ENCODE measurements around the gene MAD1L1.
"Not testable (repeated sequence)": the region's sequence is repeated elsewhere in the genome, so short reads cannot be mapped to it uniquely, and the experiment has no call there.

MAD1L1 gene

DNA sequence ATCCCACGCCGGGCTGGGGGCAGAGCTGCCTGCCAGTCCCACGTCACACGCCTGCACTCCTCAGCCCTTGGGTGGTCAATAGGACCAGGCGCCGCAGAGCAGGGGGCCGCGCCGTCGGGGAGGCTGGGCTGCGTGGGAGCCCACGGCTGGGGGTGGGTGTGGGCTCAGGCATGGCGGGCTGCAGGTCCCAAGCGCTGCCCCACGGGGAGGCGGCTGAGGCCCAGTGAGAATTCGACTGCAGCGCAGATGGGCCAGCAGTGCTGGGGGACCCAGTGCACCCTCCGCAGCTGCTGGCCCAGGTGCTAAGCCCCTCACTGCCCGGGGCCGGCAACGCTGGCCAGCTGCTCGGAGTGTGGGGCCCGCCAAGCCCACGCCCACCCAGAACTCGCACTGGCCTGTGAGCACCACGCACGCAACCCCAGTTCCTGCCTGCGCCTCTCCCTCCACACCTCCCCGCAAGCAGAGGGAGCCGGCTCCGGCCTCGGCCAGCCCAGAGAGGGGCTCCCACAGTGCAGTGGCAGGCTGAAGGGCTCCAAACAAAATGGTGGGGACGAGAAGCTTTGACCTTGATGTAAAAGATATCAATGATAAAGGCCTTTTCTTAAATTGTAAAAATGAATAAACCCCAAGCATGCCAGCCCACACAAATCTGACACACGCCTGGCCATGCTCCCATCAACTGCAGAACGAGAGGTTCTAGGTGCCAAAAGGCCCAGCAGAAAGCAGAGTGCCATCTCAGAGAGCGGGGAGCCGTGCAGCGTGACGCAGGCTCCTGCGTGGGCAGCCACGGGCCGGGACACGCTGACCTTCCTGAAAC, 255.5 kb downstream of the MAD1L1 start:
- DNase-seq = no peak

DNA sequence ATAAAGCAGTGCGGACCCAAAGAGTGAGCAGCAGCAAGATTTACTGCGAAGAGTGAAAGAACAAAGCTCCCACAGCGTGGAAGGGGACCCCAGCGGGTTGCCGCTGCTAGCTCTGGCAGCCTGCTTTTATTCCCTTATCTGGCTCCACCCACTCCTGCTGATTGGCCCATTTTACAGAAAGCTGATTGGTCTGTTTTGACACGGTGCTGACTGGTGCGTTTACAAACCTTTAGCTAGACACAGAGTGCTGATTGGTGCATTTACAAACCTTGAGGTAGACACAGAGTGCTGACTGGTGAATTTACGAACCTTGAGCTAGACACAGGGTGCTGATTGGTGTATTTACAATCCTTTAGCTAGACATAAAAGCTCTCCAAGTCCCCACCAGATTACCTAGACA, 256.2 kb downstream of the MAD1L1 start:
- DNase-seq = not testable (repeated sequence)

DNA sequence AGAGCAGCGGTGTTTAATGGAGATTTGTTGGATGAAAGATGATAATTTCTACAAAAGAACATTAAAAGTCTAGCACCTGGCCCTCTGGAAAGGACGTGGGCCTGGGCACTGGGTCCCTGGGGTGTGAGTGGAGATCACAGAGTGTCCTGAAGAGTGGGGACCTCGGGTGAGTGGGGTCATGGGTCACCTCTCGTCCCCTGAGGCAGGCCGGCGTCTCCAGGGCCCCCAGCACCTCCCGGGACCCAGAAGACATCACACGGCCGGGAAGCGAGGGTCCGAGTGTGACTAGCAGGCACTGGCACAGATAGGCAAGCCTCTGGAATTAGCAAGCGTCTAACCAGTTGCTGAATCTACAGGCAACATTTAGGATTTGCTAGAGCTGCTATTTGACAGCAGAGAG, 257.2 kb downstream of the MAD1L1 start:
- no peak for DNase-seq

DNA sequence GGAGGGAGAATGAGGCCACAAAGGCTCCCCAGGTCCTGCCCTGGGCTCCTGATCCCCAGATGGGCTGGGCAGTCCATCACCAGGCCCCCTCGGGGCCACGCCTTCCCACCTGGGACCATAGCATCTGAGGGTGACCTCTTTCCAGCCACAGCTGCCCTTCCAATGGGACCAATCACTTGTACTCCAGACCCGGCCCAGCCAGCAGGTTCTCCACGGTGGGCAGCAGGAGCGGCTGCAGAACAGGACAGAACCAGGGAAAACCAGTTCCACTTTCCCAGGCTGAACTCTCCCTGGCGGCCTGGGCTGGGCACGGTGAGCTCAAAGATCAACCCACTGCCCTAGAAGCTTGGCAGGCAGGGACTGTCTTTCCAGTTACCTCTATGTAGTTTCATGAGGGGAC, 257.6 kb downstream of the MAD1L1 start:
- DNase-seq = no peak

DNA sequence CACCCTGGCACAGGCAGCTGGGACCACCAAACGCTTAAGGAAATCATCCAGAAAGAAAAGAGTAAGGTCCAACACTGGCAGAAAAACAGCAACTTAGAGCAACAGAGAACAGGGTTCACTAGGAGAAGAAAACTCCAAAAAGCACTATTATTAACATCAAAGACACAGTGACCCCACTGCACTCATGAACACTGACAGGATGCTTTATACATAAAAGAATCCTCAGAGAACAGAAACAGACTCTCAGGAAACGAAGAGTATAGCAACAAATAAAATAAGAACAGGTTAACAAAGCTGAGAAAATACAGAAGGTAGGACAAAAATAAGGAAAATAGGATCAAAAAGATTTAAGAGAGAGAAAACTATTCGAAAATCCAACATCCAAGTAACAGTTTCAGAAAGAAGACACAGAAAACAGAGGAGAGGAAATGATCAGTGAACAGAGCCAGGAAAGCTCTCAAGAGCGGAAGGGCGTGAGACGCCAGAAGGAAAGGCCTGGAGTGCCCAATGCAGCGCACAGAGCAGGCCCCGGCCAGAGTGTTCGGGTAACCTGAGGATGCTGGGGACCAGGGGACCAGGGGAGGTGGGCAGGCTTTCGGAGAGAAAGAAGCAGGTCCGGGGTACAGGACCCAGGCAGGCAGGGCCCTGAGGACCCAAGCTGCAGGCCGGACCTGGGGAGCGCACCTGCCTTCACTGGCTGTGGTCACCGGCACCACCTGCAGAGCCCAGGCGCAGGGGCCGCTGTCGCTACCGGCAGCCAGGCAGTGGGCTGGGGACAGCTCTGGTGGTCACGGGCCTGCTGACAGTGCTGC, 258.2 kb downstream of the MAD1L1 start:
- DNase-seq = no peak

DNA sequence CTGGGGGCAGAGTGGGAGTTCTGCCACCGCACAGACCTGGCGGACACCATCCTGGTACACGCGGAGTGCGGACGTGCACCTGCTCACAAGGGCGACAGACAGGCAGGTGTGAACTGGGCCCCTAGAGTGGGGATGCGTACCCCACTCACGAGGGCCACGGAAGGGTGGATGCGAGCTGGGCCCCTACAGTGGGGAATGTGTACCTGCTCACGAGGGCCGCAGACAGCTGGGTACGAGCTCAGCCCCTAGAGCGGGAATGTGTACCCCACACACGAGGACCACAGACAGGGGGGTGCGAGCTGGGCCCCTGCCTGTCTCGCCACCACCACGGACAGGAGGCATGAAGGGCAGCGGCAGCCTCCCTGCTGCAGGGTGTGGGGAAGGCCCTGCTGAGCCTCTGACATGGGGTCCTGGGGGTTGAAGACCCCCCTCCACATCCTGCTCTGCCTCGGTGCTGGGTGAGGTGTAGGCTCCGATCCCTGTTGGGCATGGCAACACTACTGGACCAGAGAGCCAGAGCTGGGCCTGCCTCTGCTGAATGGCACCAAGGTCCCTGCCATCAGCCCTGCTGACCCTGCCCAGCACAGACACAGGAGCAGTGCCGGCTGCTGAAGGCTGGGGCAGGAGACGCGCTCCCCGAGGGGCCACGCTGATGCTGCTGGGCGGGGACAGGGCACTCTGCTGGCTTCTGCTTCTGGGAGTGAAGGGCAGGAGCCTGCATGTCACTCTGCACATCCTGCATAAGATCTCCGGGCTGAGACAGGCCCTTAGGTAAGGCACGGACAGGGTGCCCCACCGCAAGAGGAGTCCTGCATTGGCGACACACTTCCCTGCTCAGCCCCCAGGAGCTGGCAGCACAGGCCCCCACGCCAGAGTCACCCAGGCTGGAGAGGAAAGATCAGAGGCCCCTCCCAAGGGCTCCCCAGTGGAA, 259.2 kb downstream of the MAD1L1 start:
- DNase-seq = no peak

DNA sequence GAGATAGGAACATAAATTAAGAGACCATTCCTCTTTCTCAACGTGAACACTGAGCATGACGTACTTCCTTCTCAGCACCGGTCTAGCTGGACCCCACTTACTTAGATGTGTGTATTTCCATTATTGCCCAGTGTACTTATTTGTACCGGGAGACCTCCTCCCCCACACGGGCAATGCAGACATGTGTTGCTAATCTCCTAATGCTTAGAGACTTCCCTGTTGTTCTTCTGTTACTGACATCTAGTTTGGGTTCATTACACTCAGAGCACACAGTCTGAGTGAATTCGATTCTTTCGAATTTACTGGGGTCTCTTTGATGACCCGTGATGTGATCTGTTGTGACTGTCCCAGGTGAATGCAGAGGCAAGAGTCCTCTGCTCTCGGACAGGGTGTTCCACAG, 260.0 kb downstream of the MAD1L1 start:
- no peak for DNase-seq

DNA sequence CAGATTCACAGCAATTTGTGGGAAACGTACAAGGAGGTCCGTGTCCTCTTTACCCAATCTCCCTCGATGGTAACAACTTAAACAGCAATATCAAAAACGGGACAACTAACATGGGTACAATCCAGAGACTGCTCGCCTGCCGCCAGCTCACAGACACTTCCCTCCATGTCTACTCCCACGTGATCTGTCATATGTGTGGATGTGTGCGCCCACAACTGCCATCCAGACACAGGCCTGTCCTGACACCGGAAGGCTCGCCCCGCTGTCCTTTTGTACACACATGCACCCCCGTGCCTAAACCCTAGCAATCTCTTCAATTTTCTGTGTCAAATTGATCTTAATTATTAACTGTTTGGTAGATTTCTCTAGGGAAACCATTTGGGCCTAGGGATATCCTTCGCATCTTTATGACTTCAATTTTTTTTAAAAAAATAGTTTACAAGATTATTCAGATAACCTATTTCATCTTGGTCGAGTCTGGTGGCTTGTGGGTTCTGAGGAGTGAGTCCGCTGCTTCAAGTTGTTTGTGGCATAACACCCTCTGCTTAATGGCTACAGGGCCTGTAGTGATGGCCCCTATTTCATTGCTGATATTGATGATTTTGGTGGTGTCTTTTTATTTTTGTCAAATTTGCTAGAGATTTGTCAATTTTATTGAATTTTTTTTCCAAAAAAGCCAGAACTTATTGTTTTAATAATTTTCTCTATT, 260.6 kb downstream of the MAD1L1 start:
- DNase-seq = no peak

DNA sequence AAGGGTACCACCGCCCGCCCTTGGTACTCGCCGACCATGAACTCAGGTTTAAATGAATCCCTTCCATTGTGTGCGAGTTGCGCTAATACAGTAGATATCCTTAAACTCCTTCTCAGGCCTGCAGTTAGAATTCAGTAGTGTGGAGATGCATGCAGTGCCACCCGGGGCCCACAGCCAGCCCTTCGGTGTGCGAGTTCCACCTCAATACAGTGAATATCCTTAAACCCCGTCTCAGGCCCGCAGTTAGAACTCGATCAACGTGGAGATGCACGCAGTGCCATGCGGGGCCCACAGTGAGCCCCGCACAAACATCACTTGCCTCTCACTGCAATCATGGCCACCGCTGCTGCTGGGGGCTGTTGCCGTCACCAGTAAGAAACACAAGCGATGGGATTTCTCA, 261.9 kb downstream of the MAD1L1 start:
- DNase-seq = no peak

DNA sequence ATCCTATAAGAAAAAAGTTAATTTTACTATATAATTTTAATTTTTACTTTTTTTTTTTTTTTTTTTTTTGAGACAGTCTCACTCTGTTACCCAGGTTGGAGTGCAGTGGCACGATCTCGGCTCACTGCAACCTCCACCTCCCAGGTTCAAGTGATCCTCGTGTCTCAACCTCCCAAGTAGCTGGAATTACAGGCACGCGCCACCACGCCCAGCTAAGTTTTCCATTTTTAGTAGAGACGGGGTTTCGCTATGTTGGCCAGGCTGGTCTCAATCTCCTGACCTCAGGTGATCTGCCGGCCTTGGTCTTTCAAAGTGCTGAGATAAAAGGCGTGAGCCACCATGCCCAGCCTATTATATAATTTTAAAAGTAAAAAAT, 262.5 kb downstream of the MAD1L1 start:
- DNase-seq = not testable (repeated sequence)

DNA sequence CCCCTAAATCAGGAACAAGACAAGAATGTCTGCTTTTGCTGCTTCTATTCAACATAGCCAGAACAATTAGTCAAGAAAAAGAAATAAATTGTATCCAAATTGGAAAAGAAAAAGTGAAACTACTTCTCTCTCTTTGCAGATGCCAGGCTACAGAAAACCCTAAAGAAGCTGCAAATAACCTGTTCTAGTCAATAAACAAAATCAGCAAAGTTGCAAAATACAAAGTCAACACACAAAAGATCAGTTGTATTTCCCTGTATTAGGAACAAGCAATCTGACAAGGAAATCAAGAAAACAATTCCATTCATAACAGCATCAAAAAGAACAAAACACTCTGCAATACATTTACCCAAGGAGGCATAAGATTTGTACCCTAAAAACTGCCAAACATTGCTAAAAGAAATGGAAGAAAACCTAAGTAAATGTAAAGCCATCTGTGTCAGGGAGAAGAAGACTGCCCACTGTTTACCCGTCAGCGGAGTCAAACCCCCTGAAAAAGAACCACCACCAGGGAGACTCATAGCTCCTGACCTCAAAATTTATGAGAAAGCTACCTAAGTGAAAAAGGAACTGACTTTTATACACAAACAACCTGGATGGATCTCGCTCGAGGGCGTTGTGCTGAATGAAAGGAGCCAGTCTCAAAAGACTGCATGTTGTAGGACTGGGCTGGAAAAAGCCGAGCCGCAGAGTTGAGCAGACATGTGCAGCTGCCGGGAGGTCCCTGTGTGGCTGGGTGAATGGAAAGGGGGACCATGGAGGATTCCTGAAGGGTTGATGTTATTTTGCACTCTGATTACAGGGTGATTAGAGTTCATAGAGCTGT, 263.1 kb downstream of the MAD1L1 start:
- DNase-seq = no peak

DNA sequence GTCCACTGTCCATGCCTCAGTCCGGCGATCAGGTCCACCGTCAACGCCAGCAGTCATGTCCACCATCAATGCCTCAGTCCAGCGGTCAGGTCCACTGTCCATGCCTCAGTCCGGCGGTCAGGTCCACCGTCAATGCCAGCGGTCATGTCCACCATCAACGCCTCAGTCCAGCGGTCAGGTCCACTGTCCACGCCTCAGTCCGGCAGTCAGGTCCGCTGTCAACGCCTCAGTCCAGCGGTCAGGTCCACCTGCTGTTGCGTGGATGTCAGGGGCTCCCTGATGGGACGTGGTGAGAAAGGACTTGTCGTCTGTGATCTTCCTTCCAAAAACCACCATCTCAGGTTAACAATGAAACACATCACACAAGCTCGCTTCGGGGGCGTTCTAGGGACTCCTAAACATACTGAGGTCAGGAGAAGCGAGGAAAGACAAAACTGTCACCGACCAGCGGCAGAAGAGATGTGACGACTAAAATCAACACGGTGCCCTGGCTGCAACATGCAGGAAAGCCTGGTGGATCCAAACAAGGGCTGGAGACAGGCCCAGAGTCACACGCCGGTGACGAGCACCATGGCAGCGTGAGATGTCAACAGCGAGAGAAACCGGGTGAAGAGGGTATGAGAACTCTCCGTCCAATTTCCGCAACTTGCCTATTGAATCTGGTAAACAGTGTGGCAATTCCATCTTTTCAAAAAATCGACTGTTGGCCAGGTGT, 264.2 kb downstream of the MAD1L1 start:
- no peak for DNase-seq

DNA sequence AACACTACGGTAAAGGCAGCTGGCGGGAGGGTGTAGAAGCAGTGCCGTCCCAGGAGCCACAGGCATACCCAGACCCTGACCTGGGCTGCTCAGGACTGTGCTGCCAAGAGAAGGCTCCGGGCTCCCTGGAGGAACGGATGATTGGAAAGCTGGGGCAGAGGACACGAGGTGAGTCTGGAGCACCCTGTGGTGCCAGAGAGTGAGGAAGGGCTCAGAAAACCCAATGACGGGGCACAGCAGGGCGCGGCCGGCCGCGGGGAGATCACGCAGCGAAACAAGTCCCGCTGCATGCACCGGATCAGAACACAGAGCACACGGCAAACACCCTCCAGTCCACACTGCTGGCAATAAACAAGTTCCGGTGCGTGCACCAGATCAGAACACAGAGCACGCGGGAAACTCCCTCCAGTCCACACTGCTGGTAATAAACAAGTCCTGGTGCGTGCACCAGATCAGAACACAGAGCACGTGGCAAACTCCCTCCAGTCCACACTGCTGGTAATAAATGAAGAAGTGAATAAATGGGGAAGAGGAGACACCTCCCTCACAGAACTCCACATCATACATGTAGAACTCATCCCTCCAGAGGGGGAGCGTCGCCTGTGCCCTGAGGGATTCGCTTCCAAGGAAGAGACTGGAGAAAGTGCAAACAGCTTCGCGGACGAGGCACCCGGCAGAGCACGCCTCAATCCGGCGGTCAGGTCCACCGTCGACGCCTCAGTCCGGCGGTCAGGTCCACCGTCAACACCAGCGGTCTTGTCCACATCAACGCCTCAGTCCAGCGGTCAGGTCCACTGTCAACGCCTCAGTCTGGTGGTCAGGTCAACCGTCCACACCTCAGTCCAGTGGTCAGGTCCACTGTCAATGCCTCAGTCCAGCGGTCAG, 265.0 kb downstream of the MAD1L1 start:
- DNase-seq = no peak

DNA sequence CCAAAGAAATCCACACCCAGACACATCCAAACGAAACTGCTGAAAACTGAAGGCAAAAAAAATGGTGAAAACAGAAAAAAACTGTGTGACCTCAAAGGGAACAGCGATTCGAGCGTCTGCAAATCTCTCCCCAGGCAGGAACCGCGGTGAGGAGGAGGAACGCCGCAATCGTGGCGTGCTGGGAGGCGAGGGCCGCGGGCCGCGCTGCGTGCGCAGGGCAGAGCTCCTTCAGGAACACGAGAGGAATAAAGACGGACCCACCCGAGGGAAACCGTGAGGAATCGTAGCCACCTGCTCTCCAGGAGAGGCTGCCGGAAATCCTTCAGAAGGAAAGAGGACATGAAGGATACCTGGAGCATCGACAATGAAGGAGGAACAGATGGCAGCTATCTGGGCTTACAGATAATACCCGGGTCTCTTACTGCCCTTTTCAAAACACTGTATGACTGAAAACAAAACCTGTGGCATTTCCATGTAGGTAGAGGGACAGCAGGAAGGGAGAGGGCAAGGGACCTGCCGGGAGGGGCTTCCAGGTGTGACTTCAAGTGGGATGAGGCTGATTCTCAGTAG, 266.0 kb downstream of the MAD1L1 start:
- DNase-seq = no peak

DNA sequence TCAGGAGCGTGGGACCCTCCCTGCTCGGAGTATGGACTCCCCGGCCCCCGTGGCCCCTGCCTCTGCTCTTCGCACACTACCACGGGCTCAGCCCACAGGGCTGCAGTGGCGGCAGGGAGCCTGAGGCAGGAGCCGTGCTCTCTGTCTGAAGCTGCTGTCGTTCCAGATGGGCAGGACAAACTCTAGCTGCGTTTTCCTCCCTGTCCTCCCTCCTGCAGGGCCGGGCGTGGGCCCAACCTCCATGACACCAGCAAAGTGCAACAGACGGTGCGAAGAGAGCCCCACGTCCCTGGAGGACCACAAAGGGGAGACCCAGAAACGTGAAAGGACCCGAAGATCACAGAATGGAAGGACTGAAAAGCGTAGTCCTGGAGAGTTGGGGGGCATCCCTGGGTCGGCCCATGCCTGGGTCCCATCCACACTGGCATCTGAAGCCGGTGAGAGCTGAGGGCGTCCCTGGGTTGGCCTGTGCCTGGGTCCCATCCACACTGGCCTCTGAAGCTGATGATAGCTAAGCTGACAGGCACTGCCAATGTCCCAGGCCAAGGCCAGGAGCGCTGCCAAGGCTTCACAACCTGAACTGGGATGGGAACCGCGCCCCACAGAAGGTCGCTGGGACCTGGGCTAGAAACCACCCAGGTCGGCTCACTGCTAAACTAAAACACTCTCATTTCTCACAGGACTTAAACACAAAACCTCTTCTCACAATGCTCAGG, 267.0 kb downstream of the MAD1L1 start:
- DNase-seq = no peak

DNA sequence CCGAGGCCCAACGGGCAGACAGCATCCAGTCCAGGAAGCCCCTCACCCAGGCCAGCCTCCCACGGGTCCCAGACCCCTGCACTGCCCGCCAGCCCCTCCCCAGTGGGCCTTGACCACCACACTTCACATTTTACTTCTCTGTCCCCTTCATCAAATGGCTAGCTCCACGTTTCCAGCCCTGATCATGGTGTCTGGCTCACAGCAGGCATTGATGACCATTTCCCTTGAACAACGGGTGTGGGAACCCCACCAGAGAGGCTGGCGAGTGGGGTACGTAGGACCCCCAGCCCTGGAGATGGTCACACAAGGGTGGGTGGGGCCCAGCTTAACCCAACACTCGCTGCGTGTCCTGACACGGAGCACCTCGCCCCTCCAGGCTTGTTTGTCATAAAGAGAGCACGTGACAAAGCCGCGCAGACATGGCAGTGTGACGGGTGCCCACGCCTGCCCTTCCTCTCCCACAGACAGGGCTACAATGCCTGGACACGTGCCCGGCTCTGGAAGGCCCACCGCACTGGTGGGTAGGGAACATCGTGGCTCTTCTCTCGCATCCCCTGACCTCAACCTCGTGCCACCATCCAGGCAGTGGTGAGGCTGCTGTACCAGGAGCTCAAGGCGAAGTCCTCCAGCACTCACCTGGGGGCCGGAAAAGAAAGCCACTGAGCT, 267.7 kb downstream of the MAD1L1 start:
- DNase-seq = no peak

DNA sequence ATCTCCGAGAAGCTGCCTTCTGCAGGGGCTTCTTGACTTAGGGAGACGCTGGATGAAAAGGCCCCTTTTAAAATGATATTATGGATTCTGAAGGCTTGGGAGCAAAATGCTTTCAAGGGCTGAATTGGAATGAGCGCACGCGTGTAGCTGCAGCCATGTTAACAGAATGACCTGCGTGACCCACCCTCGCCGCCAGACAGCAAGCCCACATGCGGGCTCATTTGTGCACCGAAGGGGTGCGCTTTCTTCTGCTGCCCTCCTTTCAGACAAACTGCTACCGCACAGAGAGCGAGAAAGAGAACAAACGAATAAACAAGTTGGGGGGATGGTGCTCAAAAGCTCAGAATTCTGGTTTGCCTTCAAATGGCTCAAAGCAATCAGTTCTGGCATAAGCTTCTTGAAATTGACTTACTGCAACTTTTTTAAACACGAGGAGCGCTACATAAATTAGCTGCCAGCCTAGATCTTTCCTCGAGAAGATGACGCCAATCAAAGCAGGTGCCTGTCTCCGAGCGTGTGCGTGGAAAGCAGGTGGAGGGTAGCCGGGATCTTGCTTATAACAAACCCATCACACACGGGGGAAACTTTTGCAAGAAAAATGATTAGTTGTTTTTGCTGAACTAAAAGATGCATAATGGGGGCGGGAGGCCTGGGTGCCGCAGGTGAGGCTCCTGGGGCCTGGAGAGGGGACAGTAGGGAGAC, 268.4 kb downstream of the MAD1L1 start:
- no peak for DNase-seq

DNA sequence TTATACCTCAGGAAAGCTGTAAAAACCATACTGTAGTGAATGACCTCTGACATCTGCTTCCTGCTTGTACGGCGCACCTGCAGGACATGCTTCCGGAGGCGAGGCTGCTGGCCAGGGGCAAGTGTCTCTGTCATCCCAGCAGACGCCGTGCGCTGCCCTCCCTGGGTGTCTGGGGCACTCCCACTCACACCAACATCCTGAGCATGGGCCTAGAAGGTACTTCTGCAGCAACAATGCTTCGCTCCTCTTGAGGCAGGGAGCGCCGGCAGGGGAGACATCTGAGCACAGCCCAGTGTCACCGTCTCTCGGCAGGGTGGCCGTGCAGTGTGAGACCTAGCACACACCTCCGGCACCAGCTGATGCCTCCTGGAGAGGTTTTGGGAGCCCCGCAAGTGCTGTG, 269.2 kb downstream of the MAD1L1 start:
- DNase-seq = no peak
